ENCODE results near the gene EPHA8. TPM values are rescaled to one million over a fixed set of nuclear protein-coding genes. Genes with fewer than 3 reads are reported as not detected.

The EPHA8 gene
- total RNA-seq, 1 donor from 2014 or later, result not detected

GRCh38 chr1:22566161-22566560 lies 2.9 kb downstream of the EPHA8 start:
- Mint-ChIP-seq H3K4me3 (ENCODE audit: unreplicated experiment) (no peak overlapping the region), H3K27ac (ENCODE audit: unreplicated experiment) (no peak overlapping the region), H3K9me3 (ENCODE audit: low read depth) (no peaks in the 10 kb centered on the region), H3K27me3 (ENCODE audit: low read depth) (peaks cover 57% of the 10 kb centered on the region), H3K36me3 (ENCODE audit: low read depth) (peaks cover 2% of the 10 kb centered on the region), H3K4me1 (ENCODE audit: low read depth) (peaks cover 10% of the 10 kb centered on the region)
- no peak for DNase-seq (ENCODE audit: low spot score)
- TF ChIP-seq, protein P1, sequence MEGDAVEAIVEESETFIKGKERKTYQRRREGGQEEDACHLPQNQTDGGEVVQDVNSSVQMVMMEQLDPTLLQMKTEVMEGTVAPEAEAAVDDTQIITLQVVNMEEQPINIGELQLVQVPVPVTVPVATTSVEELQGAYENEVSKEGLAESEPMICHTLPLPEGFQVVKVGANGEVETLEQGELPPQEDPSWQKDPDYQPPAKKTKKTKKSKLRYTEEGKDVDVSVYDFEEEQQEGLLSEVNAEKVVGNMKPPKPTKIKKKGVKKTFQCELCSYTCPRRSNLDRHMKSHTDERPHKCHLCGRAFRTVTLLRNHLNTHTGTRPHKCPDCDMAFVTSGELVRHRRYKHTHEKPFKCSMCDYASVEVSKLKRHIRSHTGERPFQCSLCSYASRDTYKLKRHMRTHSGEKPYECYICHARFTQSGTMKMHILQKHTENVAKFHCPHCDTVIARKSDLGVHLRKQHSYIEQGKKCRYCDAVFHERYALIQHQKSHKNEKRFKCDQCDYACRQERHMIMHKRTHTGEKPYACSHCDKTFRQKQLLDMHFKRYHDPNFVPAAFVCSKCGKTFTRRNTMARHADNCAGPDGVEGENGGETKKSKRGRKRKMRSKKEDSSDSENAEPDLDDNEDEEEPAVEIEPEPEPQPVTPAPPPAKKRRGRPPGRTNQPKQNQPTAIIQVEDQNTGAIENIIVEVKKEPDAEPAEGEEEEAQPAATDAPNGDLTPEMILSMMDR (IDR thresholded peaks at IDR 0.05), result no peak

DNA sequence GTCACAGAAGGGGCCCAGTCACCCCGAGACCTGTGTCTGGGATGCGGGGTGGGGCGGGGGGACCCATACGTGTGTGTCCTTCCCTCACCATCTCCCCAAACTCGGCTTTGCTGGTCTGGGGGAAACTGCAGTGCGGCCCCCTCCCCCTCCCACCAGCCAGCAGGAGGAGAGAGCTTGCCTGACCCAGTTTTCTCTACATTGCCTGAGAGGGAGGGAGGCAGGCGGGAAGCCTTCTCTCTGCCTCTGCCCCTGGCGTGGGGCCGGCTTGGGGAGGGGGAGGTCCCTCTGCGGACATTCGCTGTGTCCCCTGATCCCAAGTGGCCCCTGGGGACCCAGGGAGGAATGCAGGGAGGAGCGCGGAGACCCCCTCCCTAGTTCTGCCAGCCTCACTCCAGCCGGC lies 3.9 kb downstream of the EPHA8 start:
- peaks cover 53% of the 10 kb centered on the region for H3K27me3 Mint-ChIP-seq (ENCODE audit: low read depth)
- no peak overlapping the region for H3K4me3 Mint-ChIP-seq (ENCODE audit: unreplicated experiment)
- TF ChIP-seq, protein P1 (IDR thresholded peaks at IDR 0.05), result no peak
- H3K9me3 Mint-ChIP-seq (ENCODE audit: low read depth), result no peaks in the 10 kb centered on the region
- H3K36me3 Mint-ChIP-seq (ENCODE audit: low read depth), result peaks cover 2% of the 10 kb centered on the region
- no peak overlapping the region for H3K27ac Mint-ChIP-seq (ENCODE audit: unreplicated experiment)
- no peak for DNase-seq (ENCODE audit: low spot score)
- peaks cover 6% of the 10 kb centered on the region for H3K4me1 Mint-ChIP-seq (ENCODE audit: low read depth)

- Mint-ChIP-seq H3K36me3 (ENCODE audit: low read depth) (peaks cover 2% of the 10 kb centered on the region), H3K4me3 (ENCODE audit: unreplicated experiment) (no peak overlapping the region), H3K27me3 (ENCODE audit: low read depth) (peaks cover 54% of the 10 kb centered on the region), H3K27ac (ENCODE audit: unreplicated experiment) (no peak overlapping the region), H3K9me3 (ENCODE audit: low read depth) (no peaks in the 10 kb centered on the region), H3K4me1 (ENCODE audit: low read depth) (peaks cover 4% of the 10 kb centered on the region)
- TF ChIP-seq, protein P1 (IDR thresholded peaks at IDR 0.05), result no peak
- no peak for DNase-seq (ENCODE audit: low spot score)
Measured at GRCh38 chr1:22567994-22568393, 4.7 kb downstream of the EPHA8 start.

DNA sequence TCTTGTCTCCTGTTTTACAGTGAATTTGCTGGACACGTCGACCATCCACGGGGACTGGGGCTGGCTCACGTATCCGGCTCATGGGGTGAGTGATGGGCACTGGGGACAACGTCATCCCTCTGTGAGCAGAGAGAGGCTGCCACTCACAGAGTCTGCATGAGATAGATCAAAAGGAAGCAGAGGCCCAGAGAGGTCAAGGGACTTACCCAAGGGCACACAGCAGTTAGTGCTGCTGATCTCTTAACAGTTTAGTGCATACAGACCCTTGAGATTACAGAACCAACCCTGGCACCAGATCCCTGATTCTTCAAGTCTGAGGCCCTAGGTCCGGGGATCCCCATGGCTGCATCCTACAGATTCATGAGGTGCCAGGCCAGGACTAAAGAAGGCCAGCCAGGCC lies 6.0 kb downstream of the EPHA8 start:
- TF ChIP-seq, protein P1 (IDR thresholded peaks at IDR 0.05), result no peak
- Mint-ChIP-seq H3K4me3 (ENCODE audit: unreplicated experiment) (no peak overlapping the region), H3K27me3 (ENCODE audit: low read depth) (peaks cover 54% of the 10 kb centered on the region), H3K27ac (ENCODE audit: unreplicated experiment) (no peak overlapping the region), H3K9me3 (ENCODE audit: low read depth) (no peaks in the 10 kb centered on the region), H3K4me1 (ENCODE audit: low read depth) (no peaks in the 10 kb centered on the region), H3K36me3 (ENCODE audit: low read depth) (peaks cover 2% of the 10 kb centered on the region)
- no peak for DNase-seq (ENCODE audit: low spot score)

GRCh38 chr1:22570140-22570909 lies 7.0 kb downstream of the EPHA8 start:
- Mint-ChIP-seq H3K27ac (ENCODE audit: unreplicated experiment) (no peak overlapping the region), H3K4me3 (ENCODE audit: unreplicated experiment) (no peak overlapping the region), H3K9me3 (ENCODE audit: low read depth) (no peaks in the 10 kb centered on the region), H3K36me3 (ENCODE audit: low read depth) (no peaks in the 10 kb centered on the region), H3K27me3 (ENCODE audit: low read depth) (peaks cover 54% of the 10 kb centered on the region), H3K4me1 (ENCODE audit: low read depth) (no peaks in the 10 kb centered on the region)
- DNase-seq (ENCODE audit: low spot score), result no peak
- TF ChIP-seq, protein P1 (IDR thresholded peaks at IDR 0.05), result no peak

Measured in chondrocyte (in vitro differentiated cells).